Limb (tissue), 2 donors: ENCODE measurements around the gene TEPSIN.
A peak's percentile ranks its signal among the peaks of the same experiment; 100 is the strongest.

Experiments used
- DNase-seq, 2 donors: peaks; one replicate each; pipeline ENCODE4 v3.0.0-alpha.2; 2016; ENCODE audit errors: extremely low spot score in 2 of 2

TEPSIN gene

DNA sequence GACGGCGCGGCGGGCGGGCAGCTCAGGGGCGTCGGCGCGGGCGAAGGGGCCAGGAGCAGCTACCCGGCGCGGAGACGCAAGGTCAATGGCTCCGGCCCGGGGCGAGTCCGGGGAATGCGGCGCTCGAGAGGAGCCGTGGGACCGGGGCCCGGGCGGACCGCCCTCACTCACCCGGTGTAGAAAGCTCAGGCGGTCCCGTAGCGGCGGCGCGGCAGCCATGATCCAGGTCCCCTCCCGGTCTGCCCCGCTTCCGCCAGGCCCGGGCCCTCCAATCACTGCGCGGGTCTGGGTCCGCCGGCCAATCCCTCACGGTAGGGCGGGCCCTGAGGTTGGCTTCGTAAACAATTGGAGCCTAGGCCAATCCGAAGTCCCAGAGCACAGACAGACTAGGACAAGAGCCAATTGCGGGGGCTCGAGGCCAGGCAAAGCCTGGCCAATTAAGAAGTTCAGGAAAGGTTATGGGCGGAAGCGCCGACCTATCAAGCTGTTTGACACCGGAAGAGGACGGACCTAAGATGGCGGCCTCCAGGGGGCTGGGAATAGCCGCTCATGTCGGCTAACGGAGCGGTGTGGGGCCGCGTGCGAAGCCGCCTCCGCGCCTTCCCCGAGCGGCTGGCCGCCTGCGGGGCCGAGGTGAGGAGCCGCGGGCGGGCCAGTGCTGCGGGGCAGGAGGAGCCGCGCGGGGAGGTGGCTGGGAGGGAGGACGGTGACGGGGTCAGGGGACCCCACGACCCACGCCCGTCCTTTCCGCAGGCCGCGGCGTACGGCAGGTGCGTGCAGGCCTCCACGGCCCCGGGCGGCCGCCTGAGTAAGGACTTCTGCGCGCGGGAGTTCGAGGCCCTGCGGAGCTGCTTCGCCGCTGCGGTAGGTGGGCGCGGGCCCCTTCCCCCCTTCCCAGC is at the start of gene TEPSIN, which contains the start of gene NDUFAF8:
TSS of gene TEPSIN (minus strand) at position 241 of the 899 bp plus-strand sequence. CDS start at position 219, 22 bp downstream.
TSS of gene NDUFAF8 (plus strand) at position 504 of the 899 bp plus-strand sequence. CDS start at position 550, 46 bp downstream.
- peak; percentile 97 to 99 for DNase-seq

DNA sequence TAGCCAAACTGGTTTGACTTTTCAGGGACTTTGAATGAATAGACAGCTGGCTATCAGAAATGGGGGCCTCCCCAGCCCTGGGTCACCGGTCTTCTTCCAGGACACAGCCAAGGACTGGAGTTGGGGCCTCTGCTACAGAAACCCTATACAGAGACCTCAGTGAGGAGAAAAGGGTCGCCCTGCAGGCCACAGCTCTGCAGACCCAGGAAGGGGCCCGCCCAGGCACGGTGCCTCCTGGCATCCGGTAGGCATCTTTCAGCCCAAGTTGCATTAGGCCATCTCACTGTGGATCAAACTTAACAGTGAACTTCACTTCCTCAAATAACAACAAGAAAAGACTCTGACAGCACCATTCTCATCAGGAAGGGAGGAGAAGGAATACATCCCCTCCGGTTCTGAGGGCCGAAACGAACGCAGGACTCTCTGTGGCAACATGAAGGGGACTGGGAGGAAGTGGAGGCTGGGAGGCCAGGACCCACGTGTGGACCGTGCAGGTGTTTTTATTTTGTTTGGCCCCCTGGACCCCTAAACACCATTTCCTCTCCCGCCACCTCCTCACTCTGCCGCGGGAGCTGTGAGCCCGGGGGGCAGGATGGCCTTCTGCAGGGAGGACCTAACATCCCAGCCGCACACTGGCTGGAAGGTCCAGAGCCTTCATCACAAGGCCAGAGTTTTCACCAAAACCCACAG is 49.0 kb upstream of the TEPSIN start:
- DNase-seq = no peak

DNA sequence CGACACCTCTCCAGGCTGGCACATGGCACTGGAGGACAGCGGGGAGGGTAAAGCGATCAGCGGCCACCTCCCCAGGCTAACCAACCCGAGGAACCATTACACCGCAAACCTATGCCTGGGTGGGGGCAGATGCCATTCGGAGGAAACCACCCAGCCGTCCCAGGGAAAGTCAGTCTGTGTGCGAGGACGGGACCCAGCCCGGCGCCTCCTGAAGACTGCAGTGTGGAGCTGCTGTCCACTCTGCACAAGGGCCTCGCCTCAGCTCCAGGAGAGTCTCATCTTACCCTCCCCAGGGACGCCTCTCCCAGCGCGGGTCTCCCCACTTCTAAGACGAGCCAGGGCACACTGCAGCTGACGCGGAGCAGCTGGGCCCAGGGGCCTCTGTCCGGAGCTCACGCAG is 48.3 kb upstream of the TEPSIN start:
- no peak for DNase-seq

GRCh38 chr17:81286491-81287145 is 47.8 kb upstream of the TEPSIN start:
- no peak for DNase-seq

GRCh38 chr17:81285894-81286293 is 47.0 kb upstream of the TEPSIN start:
- no peak for DNase-seq

DNA sequence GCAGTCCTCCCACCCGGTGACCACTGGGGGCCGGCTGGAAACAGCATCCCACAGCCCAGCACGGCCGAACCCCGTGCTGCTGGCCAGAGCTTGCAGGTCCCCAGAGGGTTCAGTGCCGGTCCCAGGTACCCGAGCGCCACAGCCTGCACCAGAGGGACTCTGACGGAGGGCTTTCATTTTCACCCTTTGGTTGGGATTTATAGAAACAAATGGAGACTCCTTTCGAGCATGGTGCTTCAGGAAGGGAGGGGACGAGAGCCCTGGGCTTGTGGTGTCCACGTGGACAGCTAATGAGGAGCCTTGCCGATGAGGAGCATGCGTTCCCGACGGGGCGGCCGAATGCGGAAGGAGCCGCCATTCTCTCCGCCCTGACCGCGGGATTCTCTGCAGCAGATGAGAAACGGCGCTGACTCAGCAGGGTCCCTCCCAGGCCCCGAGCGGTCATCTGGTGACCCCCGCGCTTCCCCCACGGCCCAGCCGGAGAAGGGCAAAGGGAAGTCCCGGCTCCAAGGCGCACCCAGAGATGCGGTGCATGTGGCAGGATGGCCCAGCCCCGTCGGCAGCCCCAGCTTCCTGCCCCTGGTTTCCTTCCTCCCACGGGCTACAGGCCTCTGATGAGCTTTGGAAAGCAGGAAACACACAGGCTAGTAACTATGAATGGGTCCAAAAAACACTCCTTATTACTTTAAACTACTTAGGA is 46.5 kb upstream of the TEPSIN start:
- DNase-seq = no peak

GRCh38 chr17:81282876-81283275 is 44.0 kb upstream of the TEPSIN start:
- no peak for DNase-seq

DNA sequence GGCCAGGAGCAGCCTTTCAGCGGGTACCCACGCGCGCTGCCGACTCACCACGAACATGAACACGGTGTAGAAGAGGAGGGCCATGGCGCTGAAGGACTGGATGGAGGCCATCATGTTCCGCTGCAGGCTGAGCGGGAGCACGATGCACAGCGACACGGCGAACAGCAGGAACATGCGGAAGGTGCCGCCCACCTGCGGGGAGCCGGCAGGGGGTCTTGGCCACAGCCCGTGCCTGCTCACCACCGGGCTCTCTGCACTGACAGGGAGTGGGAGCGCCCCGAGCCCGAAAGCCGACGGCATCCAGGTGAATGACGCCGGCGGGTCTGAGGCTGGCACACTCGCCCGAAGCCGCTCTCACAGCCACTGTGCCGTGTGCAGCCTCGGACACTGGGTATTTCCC is 43.3 kb upstream of the TEPSIN start:
- no peak for DNase-seq

DNA sequence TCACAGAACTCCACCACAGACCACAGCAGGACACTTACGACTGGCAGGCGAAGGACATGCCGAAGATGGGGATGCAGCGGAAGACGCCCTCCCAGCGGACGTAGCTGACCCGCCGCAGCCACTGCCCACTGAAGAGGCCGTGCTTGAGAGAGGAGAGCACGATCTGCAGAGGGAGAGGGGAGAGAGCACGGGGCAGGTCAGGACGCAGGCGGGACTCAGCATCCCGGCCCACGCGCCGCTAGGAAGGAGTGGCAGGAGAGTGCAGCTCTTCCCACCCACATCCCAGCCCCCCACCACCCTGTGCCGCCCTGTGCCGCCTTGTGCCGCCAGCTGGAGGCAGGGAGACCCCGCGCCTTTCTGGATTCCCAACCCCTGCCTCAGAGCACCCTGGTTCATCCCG is 41.7 kb upstream of the TEPSIN start:
- no peak for DNase-seq

DNA sequence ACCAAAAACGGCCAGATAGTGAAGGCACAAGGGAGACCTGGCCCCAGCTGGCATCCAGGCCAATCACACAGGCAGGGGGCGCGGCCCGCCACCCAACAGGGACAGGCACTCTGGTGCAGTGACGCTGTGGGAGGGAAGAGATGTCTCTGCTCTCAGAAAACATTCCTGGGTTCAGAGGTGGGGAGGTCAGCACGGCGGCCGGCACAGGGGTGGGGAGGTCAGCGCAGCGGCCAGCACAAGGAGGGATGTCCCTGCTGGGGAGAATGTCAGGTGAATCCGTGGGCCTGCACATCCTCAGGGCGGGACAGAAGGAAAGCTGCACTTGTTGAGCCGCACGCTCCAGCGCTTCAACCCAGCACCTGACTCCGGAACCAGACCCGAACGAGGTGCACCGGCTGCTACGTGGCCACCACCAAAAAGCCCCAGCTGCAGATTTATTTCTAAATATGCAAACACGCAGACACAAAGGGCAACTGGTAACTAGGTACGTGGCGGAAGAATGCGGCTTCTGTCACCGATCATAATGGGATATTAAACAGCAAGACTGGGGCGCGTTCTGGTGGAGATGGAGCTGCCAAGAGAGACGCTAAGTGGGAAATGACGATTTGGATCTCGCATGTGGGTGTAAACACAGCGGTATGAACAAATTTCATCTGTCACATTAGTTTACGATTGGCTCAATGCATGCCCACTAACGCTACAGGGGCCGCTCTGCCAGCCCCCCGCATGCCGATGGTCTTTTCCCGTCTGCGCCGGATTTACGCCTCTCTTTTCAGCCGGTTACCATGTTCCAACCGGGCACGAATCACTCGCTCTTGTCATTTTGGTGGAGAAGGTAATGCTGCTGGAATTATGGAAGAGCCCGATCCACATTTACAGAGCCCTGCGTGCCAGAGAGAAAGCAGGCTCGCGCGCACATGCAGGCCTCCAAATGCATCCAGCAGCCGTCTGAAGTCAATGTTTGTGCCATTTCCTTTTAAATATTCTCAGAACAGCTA is 40.7 kb upstream of the TEPSIN start:
- no peak for DNase-seq

DNA sequence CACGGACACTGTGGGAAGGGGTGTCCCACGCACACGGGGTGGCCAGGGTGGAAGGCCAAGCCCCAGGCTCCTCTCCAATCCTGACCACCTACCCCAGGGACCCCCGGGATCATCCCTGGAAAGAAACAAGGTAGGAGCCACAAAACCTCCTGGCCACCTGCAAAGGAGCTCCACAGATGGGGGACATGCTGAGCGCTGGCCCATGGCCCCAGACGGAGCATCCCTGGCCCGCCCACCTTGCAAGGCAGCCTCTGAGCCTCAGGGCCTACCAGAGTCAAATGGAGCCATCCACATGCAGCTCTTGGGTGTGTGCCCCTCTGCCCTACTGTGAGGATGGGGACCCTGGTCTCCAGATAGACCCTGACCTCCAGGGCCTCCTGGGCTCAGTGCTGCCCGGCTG is 40.0 kb upstream of the TEPSIN start:
- no peak for DNase-seq

DNA sequence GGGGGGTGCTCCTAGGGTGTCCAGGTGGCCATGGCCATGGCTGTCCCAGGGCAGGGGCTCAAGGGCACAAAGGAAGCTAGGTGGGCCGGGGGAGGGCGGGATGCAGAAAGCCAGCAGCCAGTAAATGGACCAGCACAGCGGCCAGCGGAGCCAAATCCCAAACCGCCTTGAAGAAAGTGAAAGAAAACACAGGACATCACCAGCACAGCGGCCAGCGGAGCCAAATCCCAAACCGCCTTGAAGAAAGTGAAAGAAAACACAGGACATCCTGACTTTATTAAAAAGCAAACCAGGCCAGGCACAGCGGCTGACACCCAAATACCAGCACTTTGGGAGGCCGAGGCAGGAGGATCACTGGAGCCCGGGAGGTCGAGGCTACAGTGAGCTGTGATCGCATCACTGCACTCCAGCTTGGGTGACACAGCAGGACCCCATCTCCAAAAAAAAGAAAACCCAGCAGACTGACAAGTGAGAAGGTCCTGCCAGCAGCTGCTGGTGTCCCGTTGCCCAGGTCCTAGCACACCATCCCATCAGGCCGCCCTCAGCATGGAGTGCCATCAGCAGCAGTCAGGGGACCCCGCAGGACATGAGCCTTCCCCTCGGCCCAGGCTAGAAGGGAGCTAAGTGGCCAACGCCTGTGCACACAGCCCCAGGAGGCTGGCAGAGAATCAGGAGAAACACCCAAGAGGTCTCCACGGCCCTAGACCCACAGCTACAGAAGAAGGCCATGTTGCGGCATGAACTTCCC is 39.3 kb upstream of the TEPSIN start:
- DNase-seq = no peak

DNA sequence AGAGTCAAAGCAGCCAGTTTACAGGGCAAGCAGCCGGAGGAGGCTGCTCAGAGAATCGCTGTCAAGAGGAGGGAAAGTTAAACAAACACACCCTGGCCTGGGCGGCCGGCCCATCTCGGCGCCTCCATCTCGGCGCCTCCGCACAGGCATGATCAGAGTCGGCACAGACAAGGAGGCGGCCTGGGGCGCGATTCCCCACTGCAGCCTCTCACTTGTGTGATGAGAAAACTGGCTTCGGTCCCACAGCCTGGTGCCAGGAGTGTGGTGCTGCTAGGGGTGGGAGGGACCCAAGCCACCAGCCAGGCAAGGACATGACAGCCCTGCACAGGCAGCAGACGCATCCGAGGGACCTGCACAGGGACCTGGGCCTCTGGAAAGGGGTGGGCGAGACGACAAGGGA is 38.6 kb upstream of the TEPSIN start:
- no peak for DNase-seq

- no peak for DNase-seq
These were observed 37.9 kb upstream of the TEPSIN start for GRCh38 chr17:81276781-81277180.

DNA sequence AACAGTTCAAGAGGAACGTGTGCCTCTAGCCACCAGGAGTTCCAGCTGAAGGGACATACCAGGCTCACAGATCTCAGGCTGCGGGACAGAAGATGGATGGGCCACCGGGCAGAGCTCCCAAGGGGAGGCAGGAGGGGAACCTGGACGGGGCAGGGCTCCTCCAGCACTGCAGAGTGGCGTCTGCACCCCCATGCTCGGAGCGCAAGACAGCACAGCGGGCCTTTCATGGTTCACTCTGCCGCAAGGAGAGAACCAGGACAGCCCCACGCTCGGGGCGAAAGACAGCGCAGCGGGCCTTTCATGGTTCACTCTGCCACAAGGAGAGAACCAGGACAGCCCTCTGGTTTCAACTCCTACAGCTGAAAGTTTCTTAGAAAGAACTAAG is 35.6 kb upstream of the TEPSIN start:
- DNase-seq = no peak

- DNase-seq = no peak
These were observed 35.0 kb upstream of the TEPSIN start for GRCh38 chr17:81273698-81274470.

GRCh38 chr17:81272616-81273015 is 33.8 kb upstream of the TEPSIN start:
- no peak for DNase-seq

DNA sequence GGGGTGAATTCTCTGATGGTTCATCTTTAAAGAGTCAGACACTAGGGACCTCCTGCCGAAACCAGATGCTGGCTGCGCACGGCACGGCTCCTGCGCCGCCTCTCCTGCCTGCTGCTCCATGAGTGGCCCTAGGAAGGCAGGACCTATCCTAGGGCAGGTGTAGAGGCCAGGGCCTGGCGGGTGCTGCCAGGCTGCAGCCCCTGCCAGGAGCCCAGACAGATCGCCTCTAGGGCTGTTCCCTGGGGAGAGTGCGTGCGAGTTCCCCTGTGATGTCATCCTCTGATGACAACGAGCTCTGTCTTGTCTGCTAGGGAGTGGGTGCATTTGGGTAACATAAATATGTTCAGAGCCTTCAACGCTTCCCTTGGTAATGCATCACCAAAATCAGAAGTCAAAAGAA is 32.4 kb upstream of the TEPSIN start:
- no peak for DNase-seq

DNA sequence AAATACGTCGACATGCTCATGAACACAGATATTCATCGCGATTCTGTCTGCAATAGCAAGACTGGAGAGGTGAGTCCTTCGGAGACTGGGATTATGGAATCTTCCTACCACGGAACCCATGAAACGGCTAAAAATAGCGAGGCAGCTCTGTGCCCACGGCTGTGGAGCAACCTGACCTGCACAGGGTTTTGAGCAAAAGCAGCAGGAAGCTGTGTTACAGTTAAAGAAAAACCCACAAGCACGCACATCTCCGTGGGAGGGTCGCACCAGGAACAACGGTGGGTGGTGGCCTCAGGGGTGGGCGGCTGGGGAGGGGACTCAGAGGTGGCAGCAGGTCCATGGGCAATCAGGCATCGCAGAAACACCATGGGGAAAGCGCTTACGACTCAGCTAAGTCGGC is 31.4 kb upstream of the TEPSIN start:
- no peak for DNase-seq
